Activated CD8-positive, alpha-beta T cell treated with anti-CD3 and anti-CD28 coated beads, Interleukin-2, amount 10 ng/mL, durations not matched to agents 7 days and 5 days (primary cell): ENCODE data around the gene FAT3. TPM values are rescaled to one million over a fixed set of nuclear protein-coding genes. Genes with fewer than 3 reads are reported as not detected.

Experiments used
- ATAC-seq: fragments of 150-1000 bp; cut with Tn5 transposase; one replicate; pipeline ENCODE4 v1.10.0; 2021; ENCODE audit warnings: moderate library complexity
- CTCF ChIA-PET: fragments of 350-600 bp; sonication (Branson Sonifier 250); formaldehyde crosslinking; loops from one replicate; lab custom pipeline; 2021; ENCODE audit warnings: antibody characterized with exemption; lab: Charles Lee
- POLR2A ChIA-PET: fragments of 350-600 bp; sonication (Branson Sonifier 250); formaldehyde crosslinking; loops from one replicate; lab custom pipeline; 2021; ENCODE audit warnings: antibody characterized with exemption; lab: Charles Lee
- DNase-seq: peaks from one replicate; pipeline ENCODE4 v3.0.0-alpha.2; 2020
- H3K27ac Mint-ChIP-seq: one replicate; pipeline ENCODE4 v1.8.0; 2021; ENCODE audit warnings: mild to moderate bottlenecking, mixed read lengths
- H3K27me3 Mint-ChIP-seq: one replicate; pipeline ENCODE4 v1.8.0; 2021; ENCODE audit warnings: low read depth, mixed read lengths
- H3K36me3 Mint-ChIP-seq: one replicate; pipeline ENCODE4 v1.8.0; 2021; ENCODE audit warnings: low read depth, mixed read lengths
- H3K4me1 Mint-ChIP-seq: one replicate; pipeline ENCODE4 v1.8.0; 2021; ENCODE audit warnings: low read depth, mixed read lengths
- H3K4me3 Mint-ChIP-seq: one replicate; pipeline ENCODE4 v1.8.0; 2021; ENCODE audit warnings: mild to moderate bottlenecking, mixed read lengths
- H3K9me3 Mint-ChIP-seq: one replicate; pipeline ENCODE4 v1.8.0; 2022; ENCODE audit warnings: mixed read lengths; ENCODE audit not compliant: insufficient read depth
- total RNA-seq, 2 experiments: library from RNA; stranded (reverse); gene quantifications; one replicate each; pipeline ENCODE4 v1.2.3, GENCODE V29; 2021

Gene FAT3
- total RNA-seq, 2 experiments from 2014 or later = not detected

GRCh38 chr11:92216789-92217188 lies 7.8 kb upstream of the FAT3 start:
- POLR2A ChIA-PET = no interaction called here
- Mint-ChIP-seq H3K27me3 (no peaks in the 10 kb centered on the region), H3K27ac (no peak overlapping the region), H3K4me1 (no peaks in the 10 kb centered on the region), H3K9me3 (no peaks in the 10 kb centered on the region), H3K4me3 (no peak overlapping the region), H3K36me3 (no peaks in the 10 kb centered on the region)
- ATAC-seq = no peak
- no peak for DNase-seq
- CTCF ChIA-PET = no interaction called here

GRCh38 chr11:92219476-92219875 lies 5.1 kb upstream of the FAT3 start:
- no peak for DNase-seq
- Mint-ChIP-seq H3K27ac (no peak overlapping the region), H3K9me3 (no peaks in the 10 kb centered on the region), H3K27me3 (peaks cover 18% of the 10 kb centered on the region), H3K4me1 (no peaks in the 10 kb centered on the region), H3K4me3 (no peak overlapping the region), H3K36me3 (no peaks in the 10 kb centered on the region)
- POLR2A ChIA-PET = no interaction called here
- ATAC-seq = no peak
- CTCF ChIA-PET = interaction anchor here (0.6 kb wide), 1 partner anchor 1076 kb away, joined by 3 read pairs; no protein-coding TSS in a partner anchor

- Mint-ChIP-seq H3K27ac (no peak overlapping the region), H3K4me1 (no peaks in the 10 kb centered on the region), H3K27me3 (peaks cover 40% of the 10 kb centered on the region), H3K36me3 (no peaks in the 10 kb centered on the region), H3K4me3 (no peak overlapping the region), H3K9me3 (no peaks in the 10 kb centered on the region)
- DNase-seq = no peak
- ATAC-seq = no peak
- ChIA-PET CTCF (no interaction called here), POLR2A (no interaction called here)
These were observed 1.9 kb upstream of the FAT3 start for GRCh38 chr11:92222701-92223100.

GRCh38 chr11:92224054-92224406 lies 588 bp upstream of the FAT3 start:
- Mint-ChIP-seq H3K36me3 (no peaks in the 10 kb centered on the region), H3K4me1 (no peaks in the 10 kb centered on the region), H3K27ac (no peak overlapping the region), H3K4me3 (no peak overlapping the region), H3K9me3 (no peaks in the 10 kb centered on the region), H3K27me3 (peaks cover 49% of the 10 kb centered on the region)
- no peak for DNase-seq
- CTCF ChIA-PET = no interaction called here
- no peak for ATAC-seq
- POLR2A ChIA-PET = interaction anchor here (0.6 kb wide), 1 partner anchor 16 kb away, joined by 3 read pairs; no protein-coding TSS in a partner anchor

- peaks cover 49% of the 10 kb centered on the region for H3K27me3 Mint-ChIP-seq
These were observed 528 bp downstream of the FAT3 start for GRCh38 chr11:92225125-92225567.

GRCh38 chr11:92225568-92226330 lies 1.1 kb downstream of the FAT3 start:
- Mint-ChIP-seq H3K27ac (no peak overlapping the region), H3K36me3 (no peaks in the 10 kb centered on the region), H3K27me3 (peaks cover 49% of the 10 kb centered on the region), H3K4me1 (no peaks in the 10 kb centered on the region), H3K9me3 (no peaks in the 10 kb centered on the region), H3K4me3 (no peak overlapping the region)
- DNase-seq = no peak
- ATAC-seq = no peak
- CTCF ChIA-PET = no interaction called here
- POLR2A ChIA-PET = no interaction called here

More at GRCh38 chr11:92225125-92225567, 528 bp downstream of the FAT3 start:
- no peak for DNase-seq
- ChIA-PET POLR2A (no interaction called here), CTCF (no interaction called here)
- Mint-ChIP-seq H3K36me3 (no peaks in the 10 kb centered on the region), H3K4me3 (no peak overlapping the region), H3K4me1 (no peaks in the 10 kb centered on the region), H3K27ac (no peak overlapping the region), H3K9me3 (no peaks in the 10 kb centered on the region)
- ATAC-seq = no peak

GRCh38 chr11:92226331-92227229 lies 2.0 kb downstream of the FAT3 start:
- Mint-ChIP-seq H3K4me1 (no peaks in the 10 kb centered on the region), H3K27ac (no peak overlapping the region), H3K27me3 (peaks cover 49% of the 10 kb centered on the region), H3K36me3 (no peaks in the 10 kb centered on the region), H3K9me3 (no peaks in the 10 kb centered on the region), H3K4me3 (no peak overlapping the region)
- no peak for ATAC-seq
- POLR2A ChIA-PET = no interaction called here
- no peak for DNase-seq
- CTCF ChIA-PET = no interaction called here

GRCh38 chr11:92227230-92227814 lies 2.7 kb downstream of the FAT3 start:
- no peaks in the 10 kb centered on the region for H3K9me3 Mint-ChIP-seq
- peaks cover 49% of the 10 kb centered on the region for H3K27me3 Mint-ChIP-seq
- POLR2A ChIA-PET = no interaction called here
- DNase-seq (no peak), ATAC-seq (no peak)
- CTCF ChIA-PET = no interaction called here
- no peaks in the 10 kb centered on the region for H3K36me3 Mint-ChIP-seq
- H3K27ac Mint-ChIP-seq = no peak overlapping the region
- H3K4me3 Mint-ChIP-seq = no peak overlapping the region
- H3K4me1 Mint-ChIP-seq = no peaks in the 10 kb centered on the region

GRCh38 chr11:92227959-92228935 lies 3.6 kb downstream of the FAT3 start:
- ATAC-seq = no peak
- H3K36me3 Mint-ChIP-seq = no peaks in the 10 kb centered on the region
- POLR2A ChIA-PET = no interaction called here
- no peak for DNase-seq
- H3K4me1 Mint-ChIP-seq = no peaks in the 10 kb centered on the region
- H3K27me3 Mint-ChIP-seq = peaks cover 42% of the 10 kb centered on the region
- no peaks in the 10 kb centered on the region for H3K9me3 Mint-ChIP-seq
- H3K27ac Mint-ChIP-seq = no peak overlapping the region
- H3K4me3 Mint-ChIP-seq = no peak overlapping the region
- CTCF ChIA-PET = no interaction called here

- ChIA-PET CTCF (no interaction called here), POLR2A (no interaction called here)
- Mint-ChIP-seq H3K27ac (no peak overlapping the region), H3K27me3 (no peaks in the 10 kb centered on the region), H3K36me3 (no peaks in the 10 kb centered on the region), H3K4me3 (no peak overlapping the region), H3K9me3 (no peaks in the 10 kb centered on the region), H3K4me1 (no peaks in the 10 kb centered on the region)
- DNase-seq (no peak), ATAC-seq (no peak)
These were observed 12.2 kb downstream of the FAT3 start for GRCh38 chr11:92236856-92237255.

- Mint-ChIP-seq H3K4me3 (no peak overlapping the region), H3K27ac (no peak overlapping the region), H3K9me3 (no peaks in the 10 kb centered on the region), H3K36me3 (no peaks in the 10 kb centered on the region), H3K27me3 (no peaks in the 10 kb centered on the region), H3K4me1 (no peaks in the 10 kb centered on the region)
- DNase-seq = no peak
- ATAC-seq = no peak
- ChIA-PET CTCF (no interaction called here), POLR2A (no interaction called here)
These were observed 16.3 kb downstream of the FAT3 start for GRCh38 chr11:92240916-92241315.
